K562 (cell line): ENCODE measurements around the gene AFF3. TPM values are rescaled to one million over a fixed set of nuclear protein-coding genes. Genes with fewer than 3 reads are reported as not detected.

Experiments
- ATAC-seq: fragments of 200-7000 bp; cut with Tn5 transposase; 3 replicates; pipeline ENCODE4 v1.9.1; 2020; ENCODE audit warnings: moderate library complexity
- BruUV-seq: library from RNA; stranded (reverse); fragments of 400-500 nt; replicated peaks from 2 replicates; lab custom pipeline; 2021; lab: Mats Ljungman, UMichigan
- CTCF ChIA-PET: fragments of 300-600 bp; formaldehyde crosslinking; extraction: SDS; loops from one replicate; lab custom pipeline; 2021; ENCODE audit warnings: low intra/inter-chr PET ratio; lab: Yijun Ruan, JAX
- POLR2A ChIA-PET: fragments of 300-600, 350-650 bp; sonication (Branson Sonifier 250); formaldehyde crosslinking; extraction: SDS; loops from one replicate; lab custom pipeline; 2021; ENCODE audit warnings: antibody characterized with exemption, inconsistent platforms; lab: Yijun Ruan, JAX
- DNase-seq, 4 experiments: peaks; one replicate each; pipeline versions ENCODE4 v3.0.0 to v3.0.0-alpha.2; 2011 to 2018; ENCODE audit warnings: low spot score in 3 of 4, mixed read lengths in 3 of 4; ENCODE audit errors: extremely low read depth in 1 of 4
- FAIRE-seq: peaks from 2 replicates; lab custom pipeline; 2011; peaks lifted over from hg19 to GRCh38; lab: Jason Lieb, UNC
- H2AFZ ChIP-seq: 2 replicates; pipeline ENCODE4 v1.6.0; 2011; ENCODE audit warnings: low read depth, low read length, control low read depth, inconsistent platforms
- H3K27ac ChIP-seq: fragments of 200-600 bp; 3 replicates; pipeline ENCODE4 v1.8.0; 2011; ENCODE audit warnings: low read depth, mild to moderate bottlenecking, control low read depth, inconsistent platforms, low read length, moderate library complexity, mixed read lengths; ENCODE audit errors: extremely low read depth
- H3K27me3 ChIP-seq, 2 experiments: fragments of 300-600 bp in 1 of 2; 2 replicates in 1 of 2; 3 replicates in 1 of 2; pipeline versions ENCODE4 v1.6.0 to v1.8.0; 2011; ENCODE audit warnings: inconsistent platforms in 2 of 2, low read length in 2 of 2, mild to moderate bottlenecking in 1 of 2, mixed read lengths in 1 of 2, moderate library complexity in 1 of 2; ENCODE audit not compliant: control insufficient read depth in 2 of 2, insufficient read depth in 2 of 2
- H3K36me3 ChIP-seq: fragments of 300-600 bp; 3 replicates; pipeline ENCODE4 v1.8.0; 2011; ENCODE audit warnings: mild to moderate bottlenecking, low read length, inconsistent platforms; ENCODE audit not compliant: control insufficient read depth, insufficient read depth
- H3K4me1 ChIP-seq, 2 experiments: fragments of 200-600 bp in 1 of 2; replicated peaks in 1 of 2; 2 replicates in 1 of 2; 3 replicates in 1 of 2; pipeline versions ENCODE4 v1.5.1 to v1.8.0; 2011; ENCODE audit warnings: inconsistent platforms in 2 of 2, low read length in 2 of 2, mild to moderate bottlenecking in 1 of 2, mixed read lengths in 1 of 2, moderate library complexity in 1 of 2; ENCODE audit not compliant: control insufficient read depth in 2 of 2, insufficient read depth in 2 of 2
- H3K4me2 ChIP-seq: 2 replicates; pipeline ENCODE4 v1.6.1; 2011; ENCODE audit warnings: low read length, control low read depth, inconsistent platforms, mixed read lengths; ENCODE audit not compliant: insufficient read depth
- H3K4me3 ChIP-seq: fragments of 200-600 bp; sonication (generic), shearing (Covaris generic); 2 replicates; pipeline ENCODE4 v1.5.1; 2016; ENCODE audit warnings: control low read depth, inconsistent platforms
- H3K79me2 ChIP-seq: fragments of 200-600 bp; 3 replicates; pipeline ENCODE4 v1.8.0; 2011; ENCODE audit warnings: low read length, inconsistent platforms; ENCODE audit not compliant: control insufficient read depth, insufficient read depth
- H3K9ac ChIP-seq, 2 experiments: 2 replicates each; pipeline versions ENCODE4 v1.6.0 to v1.6.1; 2011; ENCODE audit warnings: low read depth in 2 of 2, low read length in 2 of 2, control low read depth in 1 of 2, inconsistent platforms in 1 of 2, mild to moderate bottlenecking in 1 of 2, mixed read lengths in 1 of 2; ENCODE audit not compliant: insufficient read depth in 1 of 2
- H3K9me1 ChIP-seq: one replicate; pipeline ENCODE4 v1.6.0; 2011; ENCODE audit warnings: inconsistent platforms, mild to moderate bottlenecking, low read length, moderate library complexity; ENCODE audit not compliant: control insufficient read depth, insufficient read depth
- H3K9me3 ChIP-seq: replicated peaks from 2 replicates; pipeline ENCODE4 v1.5.1; 2011; ENCODE audit warnings: low read depth, low read length, inconsistent platforms; ENCODE audit not compliant: control insufficient read depth, insufficient read depth
- H4K20me1 ChIP-seq: replicated peaks from 2 replicates; pipeline ENCODE4 v1.6.1; 2011; ENCODE audit warnings: low read length, inconsistent platforms, mixed read lengths; ENCODE audit not compliant: control insufficient read depth, insufficient read depth
- CLOCK ChIP-seq: fragments of 250-450 bp; sonication (Bioruptor Pico); IDR thresholded peaks from 2 replicates; pipeline ENCODE4 v1.4.0; 2020; ENCODE audit warnings: mild to moderate bottlenecking, moderate library complexity, borderline replicate concordance
- LARP7 ChIP-seq: fragments of 450-650 bp; IDR thresholded peaks from 2 replicates; pipeline ENCODE4 v1.6.1; 2016
- NFRKB ChIP-seq: fragments of 450-650 bp; IDR thresholded peaks from 2 replicates; pipeline ENCODE4 v1.6.1; 2016; ENCODE audit warnings: low read depth
- SPI1 ChIP-seq: IDR thresholded peaks from 2 replicates; pipeline ENCODE4 v1.6.1; 2011; ENCODE audit warnings: low read depth, low read length, control low read depth, borderline replicate concordance
- ZNF143 ChIP-seq: sonication (generic); formaldehyde crosslinking; IDR thresholded peaks from 2 replicates; pipeline ENCODE4 v1.9.0; 2022; ENCODE audit warnings: mild to moderate bottlenecking, missing genetic modification reagents
- WGBS: fragments of 100-300 bp; shearing (Covaris generic); methylation state at CpG from one replicate; pipeline ENCODE4 v1.1.6; 2016; ENCODE audit warnings: low coverage, mixed read lengths; ENCODE audit not compliant: insufficient coverage; ENCODE audit errors: missing lambda C conversion rate; 5-methylcytosine and 5-hydroxymethylcytosine counted together
- in situ Hi-C: fragments of 300-500 bp; cut with MboI; formaldehyde crosslinking; loops from 4 replicates; pipeline ENCODE4 v1.15.0; 2018; ENCODE audit warnings: inconsistent platforms, mixed read lengths
- intact Hi-C: fragments of 100-400 bp; cut with micrococcal nuclease; formaldehyde crosslinking; loops from 2 replicates; pipeline ENCODE4 v1.14.2; 2022
- polyA plus RNA-seq, 8 experiments: library from polyadenylated mRNA; depleted of rRNA in 4 of 8; stranded (reverse) in 5 of 8; unstranded in 3 of 8; fragments of >200 nt; fragmentation: Nextera tagmentation in 2 of 8; fragmentation: Illumina TruSeq in 1 of 8; extraction: Ambion mirVana in 2 of 8; extraction: Trizol in 1 of 8; gene quantifications; 2 replicates each; pipeline versions ENCODE4 v1.2.1 to v1.2.3, GENCODE V29; 2011 to 2014; ENCODE audit warnings: inconsistent platforms in 1 of 8, missing spikeins in 1 of 8
- total RNA-seq, 7 experiments: library from RNA; depleted of rRNA in 6 of 7; stranded (reverse); fragments of >200 nt in 6 of 7; fragmentation: Illumina TruSeq in 2 of 7; extraction: Trizol in 2 of 7; gene quantifications; 2 replicates each; pipeline versions ENCODE4 v1.2.1 to v1.2.3, GENCODE V29; 2011 to 2021; ENCODE audit warnings: low replicate concordance in 1 of 7
- TF ChIP-seq, protein P1 (sequence below): fragments of 450-650 bp; formaldehyde crosslinking; IDR thresholded peaks from 2 replicates; pipeline ENCODE4 v1.4.0; 2022; ENCODE audit warnings: mild to moderate bottlenecking, moderate library complexity
- TF ChIP-seq, protein P2 (sequence below), 3 experiments: IDR thresholded peaks in 2 of 3; conservative IDR thresholded peaks in 1 of 3; 2 replicates each; pipeline ENCODE4 v1.5.1; 2011 to 2012; ENCODE audit warnings: low read length in 3 of 3, mild to moderate bottlenecking in 3 of 3, control low read depth in 2 of 3, improper control_type of control experiment in 1 of 3, inconsistent platforms in 1 of 3, low read depth in 1 of 3, mixed read lengths in 1 of 3, moderate library complexity in 1 of 3; ENCODE audit not compliant: insufficient read depth in 2 of 3

Gene AFF3
- total and polyA plus RNA-seq, 9 of the 15 experiments (the other 6 are each of a cell fraction or from before 2014, with no cell fraction given), result 0.02 to 0.11 TPM; not detected in 7

DNA sequence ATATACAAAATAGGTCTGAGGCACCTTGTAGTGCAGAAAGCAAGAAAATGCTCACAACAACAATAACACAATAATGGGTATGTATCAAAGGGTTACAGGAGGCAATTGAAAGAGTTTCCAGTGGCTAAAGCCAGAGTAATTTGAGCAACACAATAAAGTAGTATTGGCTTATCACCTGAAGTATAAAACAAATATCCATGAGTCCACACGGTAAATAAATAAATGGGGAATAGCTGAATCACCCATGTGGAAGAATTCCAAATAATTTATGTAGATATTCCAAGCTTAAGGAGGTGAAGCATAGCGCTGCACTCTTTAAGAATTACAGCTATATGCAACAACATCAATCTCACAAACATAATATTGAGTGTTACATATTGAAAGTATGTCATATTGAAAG lies 110.8 kb downstream of the AFF3 start (continued):
- TF ChIP-seq, protein P1, sequence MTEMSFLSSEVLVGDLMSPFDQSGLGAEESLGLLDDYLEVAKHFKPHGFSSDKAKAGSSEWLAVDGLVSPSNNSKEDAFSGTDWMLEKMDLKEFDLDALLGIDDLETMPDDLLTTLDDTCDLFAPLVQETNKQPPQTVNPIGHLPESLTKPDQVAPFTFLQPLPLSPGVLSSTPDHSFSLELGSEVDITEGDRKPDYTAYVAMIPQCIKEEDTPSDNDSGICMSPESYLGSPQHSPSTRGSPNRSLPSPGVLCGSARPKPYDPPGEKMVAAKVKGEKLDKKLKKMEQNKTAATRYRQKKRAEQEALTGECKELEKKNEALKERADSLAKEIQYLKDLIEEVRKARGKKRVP (CRISPR knock-in tag), result no peak
- no peak for TF ChIP-seq NFRKB
- no peak for TF ChIP-seq SPI1
- no peak for TF ChIP-seq CLOCK (CRISPR knock-in tag)
- TF ChIP-seq LARP7, result no peak

- Histone ChIP-seq H3K9me3 (no peaks in the 10 kb centered on the region), H3K36me3 (no peaks in the 10 kb centered on the region), H3K4me2 (no peak overlapping the region), H4K20me1 (no peaks in the 10 kb centered on the region), H3K9me1 (no peaks in the 10 kb centered on the region), H3K9ac (no peak overlapping the region), H2AFZ (no peak overlapping the region), H3K27me3 (no peaks in the 10 kb centered on the region), H3K27ac (no peak overlapping the region), H3K4me1 (no peaks in the 10 kb centered on the region), H3K4me3 (no peak overlapping the region), H3K79me2 (no peaks in the 10 kb centered on the region)
- TF ChIP-seq, protein P2, sequence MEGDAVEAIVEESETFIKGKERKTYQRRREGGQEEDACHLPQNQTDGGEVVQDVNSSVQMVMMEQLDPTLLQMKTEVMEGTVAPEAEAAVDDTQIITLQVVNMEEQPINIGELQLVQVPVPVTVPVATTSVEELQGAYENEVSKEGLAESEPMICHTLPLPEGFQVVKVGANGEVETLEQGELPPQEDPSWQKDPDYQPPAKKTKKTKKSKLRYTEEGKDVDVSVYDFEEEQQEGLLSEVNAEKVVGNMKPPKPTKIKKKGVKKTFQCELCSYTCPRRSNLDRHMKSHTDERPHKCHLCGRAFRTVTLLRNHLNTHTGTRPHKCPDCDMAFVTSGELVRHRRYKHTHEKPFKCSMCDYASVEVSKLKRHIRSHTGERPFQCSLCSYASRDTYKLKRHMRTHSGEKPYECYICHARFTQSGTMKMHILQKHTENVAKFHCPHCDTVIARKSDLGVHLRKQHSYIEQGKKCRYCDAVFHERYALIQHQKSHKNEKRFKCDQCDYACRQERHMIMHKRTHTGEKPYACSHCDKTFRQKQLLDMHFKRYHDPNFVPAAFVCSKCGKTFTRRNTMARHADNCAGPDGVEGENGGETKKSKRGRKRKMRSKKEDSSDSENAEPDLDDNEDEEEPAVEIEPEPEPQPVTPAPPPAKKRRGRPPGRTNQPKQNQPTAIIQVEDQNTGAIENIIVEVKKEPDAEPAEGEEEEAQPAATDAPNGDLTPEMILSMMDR (IDR thresholded peaks at IDR 0.05 in 2 of 3, conservative IDR thresholded peaks at IDR 0.05 in 1 of 3; ENCODE audit: insufficient read depth in 2 of 3, low read depth in 1 of 3, low read length in 3 of 3), result peak in 1 of 3 experiments; percentile 8; a peak in 1 of 6 replicates
- no peak for TF ChIP-seq ZNF143
- in situ Hi-C loops, result no loop called here
- 0% methylated on average over 6 of the region's 6 CpGs for WGBS
- POLR2A ChIA-PET, result no interaction called here
- FAIRE-seq (no peak), ATAC-seq (no peak), DNase-seq (no peak)
- intact Hi-C loops, result no loop called here
- CTCF ChIA-PET, result no interaction called here
- BruUV-seq, result no TSS peak
Measured at GRCh38 chr2:100029460-100029859, 112.9 kb downstream of the AFF3 start.
